Suprapubic skin (tissue), 4 donors: ENCODE measurements around the gene KLRC1.

ENCODE experiments used
- CTCF ChIP-seq, 2 donors: fragments of 200-600 bp in 1 of 2; fragments of 450-650 bp in 1 of 2; sonication (generic) in 1 of 2; IDR thresholded peaks; one replicate each; pipeline ENCODE4 v1.5.1; 2016 to 2019; ENCODE audit warnings: antibody characterized with exemption in 2 of 2, mild to moderate bottlenecking in 1 of 2, moderate library complexity in 1 of 2
- EP300 ChIP-seq: sonication (generic); formaldehyde crosslinking; IDR thresholded peaks from one replicate; pipeline ENCODE4 v1.6.1; 2017; ENCODE audit warnings: antibody characterized with exemption
- POLR2A ChIP-seq, 2 donors: fragments of 450-650 bp; IDR thresholded peaks; one replicate each; pipeline ENCODE4 v1.6.1; 2017; ENCODE audit warnings: antibody characterized with exemption in 2 of 2, mild to moderate bottlenecking in 2 of 2, moderate library complexity in 2 of 2
- POLR2AphosphoS5 ChIP-seq, 3 donors: sonication (generic); formaldehyde crosslinking; IDR thresholded peaks; one replicate each; pipeline ENCODE4 v1.6.1; 2017; ENCODE audit warnings: antibody characterized with exemption in 3 of 3

- no peak for TF ChIP-seq CTCF (IDR thresholded peaks at IDR 0.05)
- no peak for TF ChIP-seq POLR2AphosphoS5 (IDR thresholded peaks at IDR 0.05)
- no peak for TF ChIP-seq EP300
- no peak for TF ChIP-seq POLR2A (IDR thresholded peaks at IDR 0.05)
Observed at GRCh38 chr12:10406725-10407124, 46.5 kb downstream of the KLRC1 start.
